IMR-90 (cell line): Measurements from ENCODE around the gene COQ8A. TPM values are rescaled to one million over a fixed set of nuclear protein-coding genes. Genes with fewer than 3 reads are reported as not detected.

ENCODE experiments used
- ATAC-seq: fragments of 200-7000 bp; cut with Tn5 transposase; 2 replicates; pipeline ENCODE4 v1.9.1; 2020; ENCODE audit warnings: low read depth, mild to moderate bottlenecking, moderate library complexity
- BruUV-seq: library from RNA; stranded (reverse); fragments of 400-500 nt; replicated peaks from 2 replicates; lab custom pipeline; 2021; lab: Mats Ljungman, UMichigan
- CTCF ChIA-PET: fragments of 300-600 bp; formaldehyde crosslinking; extraction: SDS; loops from one replicate; lab custom pipeline; 2021; ENCODE audit warnings: antibody characterized with exemption; lab: Yijun Ruan, JAX
- POLR2A ChIA-PET: fragments of 300-600 bp; sonication (Branson Sonifier 250); formaldehyde crosslinking; loops from one replicate; lab custom pipeline; 2022; ENCODE audit warnings: antibody characterized with exemption; ENCODE audit not compliant: unreplicated experiment; lab: Charles Lee
- DNase-seq: peaks from one replicate; pipeline ENCODE4 v3.0.0; 2013
- H2AFZ ChIP-seq: replicated peaks from 2 replicates; pipeline ENCODE3; 2013; ENCODE audit warnings: low read length, mild to moderate bottlenecking; ENCODE audit not compliant: poor library complexity
- H2AK5ac ChIP-seq: 2 replicates; pipeline ENCODE4 v1.6.1; 2013; ENCODE audit warnings: low read depth, low read length, inconsistent platforms
- H2AK9ac ChIP-seq: replicated peaks from 2 replicates; pipeline ENCODE3; 2013; ENCODE audit warnings: mild to moderate bottlenecking, low read depth, low read length, moderate library complexity; ENCODE audit not compliant: poor library complexity
- H2BK120ac ChIP-seq: 2 replicates; pipeline ENCODE4 v1.6.1; 2013; ENCODE audit warnings: low read depth, low read length, inconsistent platforms
- H2BK15ac ChIP-seq: 3 replicates; pipeline ENCODE4 v1.6.1; 2013; ENCODE audit warnings: low read depth, low read length, inconsistent platforms
- H2BK20ac ChIP-seq: 2 replicates; pipeline ENCODE4 v1.6.1; 2013; ENCODE audit warnings: low read depth, mild to moderate bottlenecking, inconsistent platforms, low read length, moderate library complexity
- H2BK5ac ChIP-seq: 2 replicates; pipeline ENCODE4 v1.6.1; 2013; ENCODE audit warnings: mild to moderate bottlenecking, low read depth, low read length, inconsistent platforms; ENCODE audit not compliant: poor library complexity, severe bottlenecking
- H3K14ac ChIP-seq: replicated peaks from 2 replicates; pipeline ENCODE4 v1.6.1; 2013; ENCODE audit warnings: low read depth, low read length, inconsistent platforms
- H3K18ac ChIP-seq: 2 replicates; pipeline ENCODE4 v1.6.1; 2013; ENCODE audit warnings: low read depth, low read length, control low read depth
- H3K23ac ChIP-seq: 2 replicates; pipeline ENCODE4 v1.6.1; 2013; ENCODE audit warnings: low read depth, low read length, inconsistent platforms
- H3K27ac ChIP-seq: 2 replicates; pipeline ENCODE4 v1.5.1; 2013; ENCODE audit warnings: mild to moderate bottlenecking, control low read depth, low read length; ENCODE audit not compliant: insufficient read depth
- H3K27me3 ChIP-seq: 2 replicates; pipeline ENCODE4 v1.6.1; 2013; ENCODE audit warnings: low read length; ENCODE audit not compliant: control insufficient read depth, insufficient read depth
- H3K36me3 ChIP-seq: 2 replicates; pipeline ENCODE4 v1.6.1; 2013; ENCODE audit warnings: low read length, mixed read lengths; ENCODE audit not compliant: control insufficient read depth, insufficient read depth
- H3K4ac ChIP-seq: 2 replicates; pipeline ENCODE4 v1.6.1; 2013; ENCODE audit warnings: low read depth, low read length, inconsistent platforms
- H3K4me1 ChIP-seq: 2 replicates; pipeline ENCODE4 v1.6.1; 2013; ENCODE audit warnings: low read length, mixed read lengths; ENCODE audit not compliant: control insufficient read depth, insufficient read depth
- H3K4me2 ChIP-seq: 2 replicates; pipeline ENCODE4 v1.6.1; 2013; ENCODE audit warnings: low read depth, mild to moderate bottlenecking, control low read depth, low read length, moderate library complexity
- H3K4me3 ChIP-seq: 2 replicates; pipeline ENCODE4 v1.5.1; 2013; ENCODE audit warnings: low read depth, mild to moderate bottlenecking, control low read depth, low read length, moderate library complexity; ENCODE audit not compliant: insufficient read depth
- H3K56ac ChIP-seq: 2 replicates; pipeline ENCODE4 v1.6.1; 2013; ENCODE audit warnings: low read length, inconsistent platforms; ENCODE audit not compliant: insufficient read depth; ENCODE audit errors: extremely low read depth
- H3K79me1 ChIP-seq, 2 experiments: 2 replicates each; pipeline ENCODE4 v1.6.1; 2013; ENCODE audit warnings: low read length in 2 of 2, inconsistent platforms in 1 of 2, low read depth in 1 of 2
- H3K9ac ChIP-seq: 2 replicates; pipeline ENCODE4 v1.6.1; 2013; ENCODE audit warnings: low read depth, low read length, control low read depth
- H3K9me1 ChIP-seq: 2 replicates; pipeline ENCODE4 v1.6.1; 2013; ENCODE audit warnings: low read length, inconsistent platforms; ENCODE audit not compliant: insufficient read depth
- H3K9me3 ChIP-seq: 2 replicates; pipeline ENCODE4 v1.6.1; 2013; ENCODE audit warnings: low read length; ENCODE audit not compliant: control insufficient read depth, insufficient read depth
- H4K20me1 ChIP-seq: 2 replicates; pipeline ENCODE4 v1.6.1; 2013; ENCODE audit warnings: low read length, inconsistent platforms; ENCODE audit not compliant: insufficient read depth
- H4K5ac ChIP-seq: 2 replicates; pipeline ENCODE4 v1.6.1; 2013; ENCODE audit warnings: mild to moderate bottlenecking, low read depth, low read length, control low read depth
- H4K8ac ChIP-seq, 2 experiments: 2 replicates each; pipeline ENCODE4 v1.6.1; 2013; ENCODE audit warnings: low read depth in 2 of 2, low read length in 2 of 2, control low read depth in 1 of 2, inconsistent platforms in 1 of 2
- H4K91ac ChIP-seq: 2 replicates; pipeline ENCODE4 v1.6.1; 2013; ENCODE audit warnings: low read depth, low read length, inconsistent platforms; ENCODE audit not compliant: insufficient read depth
- CEBPB ChIP-seq: IDR thresholded peaks from 2 replicates; pipeline ENCODE4 v1.6.1; 2012; ENCODE audit warnings: low read depth, low read length, improper control_type of control experiment
- CTCF ChIP-seq: conservative IDR thresholded peaks from 2 replicates; pipeline ENCODE4 v1.5.1; 2012; ENCODE audit warnings: mild to moderate bottlenecking, low read depth, low read length, improper control_type of control experiment
- MAFK ChIP-seq: IDR thresholded peaks from 2 replicates; pipeline ENCODE4 v1.6.1; 2012; ENCODE audit warnings: low read depth, low read length, improper control_type of control experiment
- RCOR1 ChIP-seq: IDR thresholded peaks from 2 replicates; pipeline ENCODE4 v1.6.1; 2012; ENCODE audit warnings: mild to moderate bottlenecking, low read length, improper control_type of control experiment; ENCODE audit not compliant: insufficient replicate concordance
- SMC3 ChIP-seq: fragments of 150-350 bp; IDR thresholded peaks from 2 replicates; pipeline ENCODE4 v1.6.1; 2016; ENCODE audit warnings: low read depth, mild to moderate bottlenecking, antibody characterized with exemption, low read length, moderate library complexity
- WGBS, 2 experiments: methylation state at CpG; one replicate each; pipeline versions ENCODE4 v1.1.5 to v1.1.7; 2013; ENCODE audit warnings: missing lambda C conversion rate in 2 of 2; ENCODE audit not compliant: insufficient read length in 1 of 2; ENCODE audit errors: extremely low coverage in 2 of 2; 5-methylcytosine and 5-hydroxymethylcytosine counted together
- dilution Hi-C: fragments of 300-500 bp; cut with HindIII; formaldehyde crosslinking; loops from one replicate; pipeline ENCODE4 v1.14.3; 2018; ENCODE audit warnings: low sequenced_read_pairs; ENCODE audit not compliant: unreplicated experiment
- in situ Hi-C: fragments of 300-500 bp; cut with MboI; formaldehyde crosslinking; loops from 3 replicates; pipeline ENCODE4 v1.14.3; 2019; ENCODE audit warnings: low sequenced_read_pairs, inconsistent platforms, mixed read lengths
- intact Hi-C: fragments of 100-400 bp; cut with micrococcal nuclease; formaldehyde crosslinking; loops from 2 replicates; pipeline ENCODE4 v1.10.0; 2022
- polyA plus RNA-seq, 3 experiments: library from polyadenylated mRNA; depleted of rRNA; stranded (reverse); fragments of >200 nt; gene quantifications; 2 replicates each; pipeline ENCODE4 v1.2.3, GENCODE V29; 2012; ENCODE audit warnings: low replicate concordance in 1 of 3
- total RNA-seq: library from RNA; depleted of rRNA; stranded (reverse); fragments of >200 nt; gene quantifications from 2 replicates; pipeline ENCODE4 v1.2.3, GENCODE V29; 2012

COQ8A gene
- total and polyA plus RNA-seq, 2 of the 4 experiments (the other 2 are of a cell fraction), result 3.8 to 6.1 TPM

GRCh38 chr1:226974544-226975258, 34.6 kb downstream of the COQ8A start (continued):
- TF ChIP-seq MAFK, result no peak

- 87% methylated on average over 3 of the region's 32 CpGs; no CpG with 5 or more reads in 1 of the 2 experiments for WGBS, 2 experiments
- H3K27me3 ChIP-seq, result no peaks in the 10 kb centered on the region
- H4K8ac ChIP-seq, result no peak overlapping the region
- H2BK15ac ChIP-seq, result no peak overlapping the region
- no peak overlapping the region for H4K5ac ChIP-seq
- no peak overlapping the region for H3K18ac ChIP-seq
- ATAC-seq (no peak), DNase-seq (no peak)
- H2BK5ac ChIP-seq, result no peak overlapping the region
- no peak overlapping the region for H3K4me3 ChIP-seq
- H2AK5ac ChIP-seq, result no peak overlapping the region
- H3K4me2 ChIP-seq, result no peak overlapping the region
- no peak overlapping the region for H2BK120ac ChIP-seq
- H3K14ac ChIP-seq, result no peak overlapping the region
- peaks cover 5% of the 10 kb centered on the region for H3K9me3 ChIP-seq
- no TSS peak for BruUV-seq
- H2AK9ac ChIP-seq, result no peak overlapping the region
- H3K4me1 ChIP-seq, result peaks cover 14% of the 10 kb centered on the region; the same call in 1 of the 2 replicates
- H2BK20ac ChIP-seq, result no peak overlapping the region
- TF ChIP-seq RCOR1, result no peak
- no peak for TF ChIP-seq CTCF
- TF ChIP-seq CEBPB, result no peak
- TF ChIP-seq SMC3, result no peak
- no peaks in the 10 kb centered on the region for H3K79me1 ChIP-seq
- no peaks in the 10 kb centered on the region for H4K20me1 ChIP-seq
- H3K27ac ChIP-seq, result no peak overlapping the region
- in situ Hi-C loops (no loop called here), intact Hi-C loops (no loop called here), dilution Hi-C loops (no loop called here)
- CTCF ChIA-PET, result interaction anchor here (0.7 kb wide), 1 partner anchor 340 kb away, joined by 3 read pairs; no protein-coding TSS in a partner anchor
- no peak overlapping the region for H3K56ac ChIP-seq
- no peak overlapping the region for H2AFZ ChIP-seq
- no peak overlapping the region for H4K91ac ChIP-seq
- H3K36me3 ChIP-seq, result no peaks in the 10 kb centered on the region
- no peak overlapping the region for H3K9ac ChIP-seq
- H3K4ac ChIP-seq, result no peak overlapping the region
- POLR2A ChIA-PET, result no interaction called here
- H3K23ac ChIP-seq, result no peak overlapping the region
- H3K9me1 ChIP-seq, result no peaks in the 10 kb centered on the region
Measured at GRCh38 chr1:226975259-226976250, 35.5 kb downstream of the COQ8A start.
